ENCODE data around the gene NT5DC1.
A peak's percentile ranks its signal among the peaks of the same experiment; 100 is the strongest.

The NT5DC1 gene

GRCh38 chr6:116100419-116101301 lies at the start of gene NT5DC1:
TSS of gene NT5DC1 (plus strand) at chr6:116100853. CDS start at chr6:116100931, 78 bp downstream.
- DNase-seq = peak; percentile 29

- DNase-seq = no peak
Observed at GRCh38 chr6:116051244-116051643, 49.4 kb upstream of the NT5DC1 start.

- no peak for DNase-seq
Observed at GRCh38 chr6:116055513-116055912, 45.1 kb upstream of the NT5DC1 start.

GRCh38 chr6:116057766-116058165 lies 42.9 kb upstream of the NT5DC1 start:
- DNase-seq = no peak

GRCh38 chr6:116059713-116060571 lies 40.7 kb upstream of the NT5DC1 start:
- no peak for DNase-seq

GRCh38 chr6:116060572-116061283 lies 39.9 kb upstream of the NT5DC1 start, which contains the start of gene FRK:
TSS of gene FRK (minus strand) at chr6:116060891. CDS start at chr6:116060311, 580 bp downstream.
- no peak for DNase-seq

GRCh38 chr6:116062496-116062895 lies 38.2 kb upstream of the NT5DC1 start:
- no peak for DNase-seq

- DNase-seq = no peak
Observed at GRCh38 chr6:116064666-116065065, 36.0 kb upstream of the NT5DC1 start.

GRCh38 chr6:116066789-116067188 lies 33.9 kb upstream of the NT5DC1 start:
- no peak for DNase-seq

GRCh38 chr6:116070101-116070500 lies 30.6 kb upstream of the NT5DC1 start:
- DNase-seq = no peak

GRCh38 chr6:116070616-116071389 lies 29.9 kb upstream of the NT5DC1 start:
- DNase-seq = no peak

GRCh38 chr6:116072368-116072767 lies 28.3 kb upstream of the NT5DC1 start:
- no peak for DNase-seq

GRCh38 chr6:116073765-116074440 lies 26.8 kb upstream of the NT5DC1 start:
- no peak for DNase-seq

- no peak for DNase-seq
Observed at GRCh38 chr6:116074732-116075390, 25.8 kb upstream of the NT5DC1 start.

- DNase-seq = no peak
Observed at GRCh38 chr6:116078522-116078921, 22.1 kb upstream of the NT5DC1 start.

- no peak for DNase-seq
Observed at GRCh38 chr6:116078945-116079344, 21.7 kb upstream of the NT5DC1 start.

GRCh38 chr6:116083052-116083451 lies 17.6 kb upstream of the NT5DC1 start:
- no peak for DNase-seq

- no peak for DNase-seq
Observed at GRCh38 chr6:116084284-116084683, 16.4 kb upstream of the NT5DC1 start.

GRCh38 chr6:116087437-116088027 lies 13.1 kb upstream of the NT5DC1 start:
- peak; percentile 69 for DNase-seq

GRCh38 chr6:116088946-116089345 lies 11.7 kb upstream of the NT5DC1 start:
- DNase-seq = no peak

- DNase-seq = no peak
Observed at GRCh38 chr6:116090251-116090650, 10.4 kb upstream of the NT5DC1 start.
